Upper lobe of right lung (tissue), 1 donor: ENCODE results near the gene TTC3. TPM values are rescaled to one million over a fixed set of nuclear protein-coding genes. Genes with fewer than 3 reads are reported as not detected.

Source experiments
- ATAC-seq: fragments of 200-7000 bp; cut with Tn5 transposase; one replicate; pipeline ENCODE4 v1.9.1; 2020; ENCODE audit warnings: mild to moderate bottlenecking, moderate library complexity
- DNase-seq: peaks from one replicate; pipeline ENCODE4 v3.0.0-alpha.2; 2020
- H3K27ac ChIP-seq: fragments of 200-600 bp; one replicate; pipeline ENCODE4 v1.8.0; 2022
- H3K27me3 ChIP-seq: fragments of 200-600 bp; one replicate; pipeline ENCODE4 v1.8.0; 2022; ENCODE audit warnings: mild to moderate bottlenecking
- H3K36me3 ChIP-seq: fragments of 200-600 bp; one replicate; pipeline ENCODE4 v1.8.0; 2022
- H3K4me1 ChIP-seq: fragments of 200-600 bp; one replicate; pipeline ENCODE4 v1.8.0; 2022
- H3K4me3 ChIP-seq: fragments of 200-600 bp; one replicate; pipeline ENCODE4 v1.8.0; 2022; ENCODE audit warnings: mild to moderate bottlenecking
- H3K9me3 ChIP-seq: fragments of 200-600 bp; one replicate; pipeline ENCODE4 v1.8.0; 2022
- intact Hi-C: fragments of 100-400 bp; cut with DNase I; formaldehyde crosslinking; loops from one replicate; pipeline ENCODE4 v1.11.0; 2022
- total RNA-seq: library from RNA; stranded (reverse); fragmentation: NEBNext Ultra II Directional; extraction: Animal tissue kit (Norgen Biotek cat#: 25700); gene quantifications from one replicate; pipeline ENCODE4 v1.2.1, GENCODE V29; 2021
- TF ChIP-seq, protein P1 (sequence below): fragments of 200-600 bp; IDR thresholded peaks from one replicate; pipeline ENCODE4 v1.8.0; 2022; ENCODE audit warnings: antibody characterized with exemption
- donor health status: DM: no; HTN: yes; CAD: no; lungs with severe emphysema.

Gene TTC3
- total RNA-seq, 1 donor from 2014 or later: 99.0 TPM

DNA sequence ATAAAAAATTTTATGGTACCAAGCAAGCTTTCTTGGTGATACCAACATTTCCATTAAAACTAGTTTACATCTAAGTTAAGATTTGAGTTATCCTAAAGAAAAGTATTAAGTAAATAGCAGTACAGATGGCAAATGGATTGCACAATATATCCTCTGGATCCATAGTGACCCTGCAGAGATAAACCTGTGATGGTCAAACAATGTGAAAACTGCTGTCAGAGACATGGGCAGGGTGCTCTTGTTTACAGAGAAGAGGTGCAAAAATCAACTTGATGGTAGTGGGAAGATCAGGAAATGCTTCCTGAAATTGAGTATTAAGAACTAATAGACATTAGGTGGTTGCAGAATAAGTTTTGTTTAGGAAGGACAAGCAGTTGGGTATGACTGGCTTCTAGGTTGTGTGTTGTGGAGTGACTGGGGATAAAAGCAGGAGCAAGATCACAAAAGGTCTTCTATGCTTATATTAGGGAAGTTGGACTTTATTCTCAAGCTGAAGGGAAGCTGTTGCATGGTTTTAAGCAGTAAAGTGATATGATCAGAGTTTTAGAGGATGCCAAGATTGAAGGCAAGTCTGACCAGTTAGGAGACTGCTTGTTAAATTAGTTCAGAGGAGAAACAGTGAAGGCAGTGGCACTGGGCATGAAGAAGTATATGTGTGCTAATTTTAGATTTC is 9.9 kb downstream of the TTC3 start:
- intact Hi-C loops: no loop called here
- H3K27me3 ChIP-seq: no peaks in the 10 kb centered on the region
- TF ChIP-seq, protein P1, sequence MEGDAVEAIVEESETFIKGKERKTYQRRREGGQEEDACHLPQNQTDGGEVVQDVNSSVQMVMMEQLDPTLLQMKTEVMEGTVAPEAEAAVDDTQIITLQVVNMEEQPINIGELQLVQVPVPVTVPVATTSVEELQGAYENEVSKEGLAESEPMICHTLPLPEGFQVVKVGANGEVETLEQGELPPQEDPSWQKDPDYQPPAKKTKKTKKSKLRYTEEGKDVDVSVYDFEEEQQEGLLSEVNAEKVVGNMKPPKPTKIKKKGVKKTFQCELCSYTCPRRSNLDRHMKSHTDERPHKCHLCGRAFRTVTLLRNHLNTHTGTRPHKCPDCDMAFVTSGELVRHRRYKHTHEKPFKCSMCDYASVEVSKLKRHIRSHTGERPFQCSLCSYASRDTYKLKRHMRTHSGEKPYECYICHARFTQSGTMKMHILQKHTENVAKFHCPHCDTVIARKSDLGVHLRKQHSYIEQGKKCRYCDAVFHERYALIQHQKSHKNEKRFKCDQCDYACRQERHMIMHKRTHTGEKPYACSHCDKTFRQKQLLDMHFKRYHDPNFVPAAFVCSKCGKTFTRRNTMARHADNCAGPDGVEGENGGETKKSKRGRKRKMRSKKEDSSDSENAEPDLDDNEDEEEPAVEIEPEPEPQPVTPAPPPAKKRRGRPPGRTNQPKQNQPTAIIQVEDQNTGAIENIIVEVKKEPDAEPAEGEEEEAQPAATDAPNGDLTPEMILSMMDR: no peak
- H3K36me3 ChIP-seq: no peaks in the 10 kb centered on the region
- H3K27ac ChIP-seq: no peak overlapping the region
- no peak for ATAC-seq
- H3K4me3 ChIP-seq: no peak overlapping the region
- DNase-seq: no peak
- H3K9me3 ChIP-seq: no peaks in the 10 kb centered on the region
- peaks cover 14% of the 10 kb centered on the region for H3K4me1 ChIP-seq

DNA sequence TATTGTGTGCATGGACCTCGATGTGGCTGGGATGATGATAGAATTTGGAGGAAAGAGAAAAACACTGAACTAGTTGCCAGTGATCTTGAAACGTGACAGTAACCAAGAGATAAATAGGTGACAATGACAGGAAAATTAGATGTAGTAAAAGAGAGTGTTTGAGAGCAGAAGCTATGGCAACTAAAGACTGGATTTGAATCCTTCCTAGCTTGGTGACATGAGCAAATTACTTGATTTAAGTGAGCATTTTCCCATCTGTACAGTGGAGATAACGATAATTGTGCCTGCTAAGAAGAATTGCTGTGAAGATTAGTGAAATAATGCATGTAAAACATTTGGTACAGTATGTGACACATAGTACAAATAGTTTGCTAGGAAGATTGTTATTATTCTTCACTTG is 12.7 kb downstream of the TTC3 start:
- ATAC-seq: no peak

DNA sequence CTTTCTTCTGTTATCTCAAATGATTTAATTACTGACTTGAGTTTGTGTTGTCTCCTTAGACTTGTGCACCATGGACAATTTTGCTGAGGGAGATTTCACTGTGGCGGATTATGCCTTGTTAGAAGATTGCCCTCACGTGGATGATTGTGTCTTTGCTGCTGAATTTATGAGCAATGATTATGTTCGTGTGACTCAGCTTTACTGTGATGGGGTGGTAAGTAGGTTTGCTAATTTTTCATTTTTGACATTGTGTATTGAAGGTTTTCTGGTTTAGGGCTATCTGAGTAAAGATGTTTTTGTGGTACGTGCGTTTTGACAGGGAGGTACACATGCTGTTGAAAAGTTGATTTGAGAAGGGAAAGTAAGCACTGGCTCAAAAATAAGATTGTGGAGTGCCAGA is 14.1 kb downstream of the TTC3 start:
- Histone ChIP-seq H3K4me3 (no peak overlapping the region), H3K27ac (no peak overlapping the region), H3K9me3 (no peaks in the 10 kb centered on the region), H3K36me3 (peaks cover 12% of the 10 kb centered on the region), H3K4me1 (peaks cover 14% of the 10 kb centered on the region), H3K27me3 (no peaks in the 10 kb centered on the region)
- ATAC-seq (no peak), DNase-seq (no peak)
- TF ChIP-seq, protein P1: peak; percentile 17
- intact Hi-C loops: no loop called here

More for the DNA sequence above, 12.7 kb downstream of the TTC3 start:
- Histone ChIP-seq H3K36me3 (peaks cover 4% of the 10 kb centered on the region), H3K27me3 (no peaks in the 10 kb centered on the region), H3K4me3 (no peak overlapping the region), H3K4me1 (peaks cover 14% of the 10 kb centered on the region), H3K27ac (no peak overlapping the region), H3K9me3 (no peaks in the 10 kb centered on the region)
- no peak for DNase-seq
- intact Hi-C loops: no loop called here
- TF ChIP-seq, protein P1: no peak

DNA sequence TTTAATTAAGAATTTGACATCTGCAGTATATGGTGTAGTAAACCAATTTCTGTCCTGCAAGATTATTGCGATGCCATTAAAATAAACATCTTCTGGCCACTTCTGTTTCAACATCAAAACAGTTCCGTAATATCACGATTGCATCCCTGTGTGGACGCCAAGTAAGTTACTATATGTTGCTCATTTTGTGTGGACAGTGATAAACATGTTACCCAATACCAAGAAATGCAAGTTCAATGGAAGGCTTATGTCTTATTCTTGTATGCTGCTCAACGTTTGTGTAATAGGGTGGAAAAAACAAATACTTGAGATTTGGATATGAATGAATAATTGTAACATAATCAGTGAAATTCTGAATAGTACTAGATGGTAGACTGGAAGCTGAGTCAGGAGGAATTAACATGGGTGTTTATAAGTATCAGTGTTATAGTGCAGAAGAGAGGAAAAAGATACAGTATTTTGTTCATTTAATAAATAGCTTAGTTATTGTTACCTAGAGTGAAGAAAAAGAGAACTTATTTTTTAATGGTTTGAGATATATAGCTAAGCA is 15.2 kb downstream of the TTC3 start:
- intact Hi-C loops: no loop called here

DNA sequence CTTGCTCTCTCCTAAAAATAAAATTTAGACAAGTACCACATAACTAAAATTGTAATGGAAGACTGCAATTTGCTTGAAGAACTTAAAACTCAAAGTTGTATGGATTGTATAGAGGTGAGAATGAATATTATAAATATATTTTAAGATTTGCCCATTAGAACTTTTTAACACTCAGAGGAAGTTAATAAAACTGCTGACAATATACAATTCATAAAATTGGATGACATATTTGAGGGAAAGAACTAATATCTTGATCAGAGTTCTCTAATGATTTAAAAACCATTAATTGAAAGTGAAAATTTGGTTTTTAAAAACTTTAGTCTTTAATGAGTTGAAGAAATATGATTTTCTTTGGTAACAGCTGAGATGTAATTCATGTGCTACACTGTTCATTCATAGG is 20.9 kb downstream of the TTC3 start:
- H3K27me3 ChIP-seq: no peaks in the 10 kb centered on the region
- no peak overlapping the region for H3K4me3 ChIP-seq
- TF ChIP-seq, protein P1: no peak
- peaks cover 55% of the 10 kb centered on the region for H3K36me3 ChIP-seq
- H3K9me3 ChIP-seq: no peaks in the 10 kb centered on the region
- DNase-seq (no peak), ATAC-seq (no peak)
- H3K27ac ChIP-seq: no peak overlapping the region
- H3K4me1 ChIP-seq: no peaks in the 10 kb centered on the region
- intact Hi-C loops: no loop called here

More for the DNA sequence above, 15.2 kb downstream of the TTC3 start:
- Histone ChIP-seq H3K27me3 (no peaks in the 10 kb centered on the region), H3K36me3 (peaks cover 16% of the 10 kb centered on the region), H3K27ac (no peak overlapping the region), H3K4me1 (peaks cover 9% of the 10 kb centered on the region), H3K9me3 (no peaks in the 10 kb centered on the region), H3K4me3 (no peak overlapping the region)
- ATAC-seq (no peak), DNase-seq (no peak)
- TF ChIP-seq, protein P1: no peak
